Measurements from ENCODE around the gene TRERF1.

TRERF1 gene

DNA sequence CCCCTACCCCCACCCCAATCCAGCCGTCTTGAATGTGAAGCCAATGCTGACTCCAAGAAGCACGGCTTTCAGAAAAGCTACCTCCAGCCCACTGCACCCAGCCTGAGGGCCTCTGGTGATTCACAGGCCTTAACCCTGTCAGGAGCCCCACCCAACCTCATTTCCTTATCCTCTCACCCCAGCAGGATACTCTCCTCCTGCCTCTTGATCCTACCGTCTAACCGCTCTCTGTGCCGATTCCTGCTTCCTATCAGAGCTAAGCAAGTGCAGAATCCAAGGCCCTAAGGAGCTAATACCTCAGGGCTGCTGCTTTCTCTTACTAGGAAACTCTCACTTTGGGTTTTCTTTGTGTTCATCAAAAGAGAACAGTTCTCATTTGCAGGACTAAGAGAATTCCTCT lies 47.2 kb downstream of the TRERF1 start:
- no peaks in the 10 kb centered on the region for H3K9me3 ChIP-seq (ENCODE audit: insufficient read depth, low read length)
- no peaks in the 10 kb centered on the region for H3K79me2 ChIP-seq (ENCODE audit: insufficient read depth, low read length)

DNA sequence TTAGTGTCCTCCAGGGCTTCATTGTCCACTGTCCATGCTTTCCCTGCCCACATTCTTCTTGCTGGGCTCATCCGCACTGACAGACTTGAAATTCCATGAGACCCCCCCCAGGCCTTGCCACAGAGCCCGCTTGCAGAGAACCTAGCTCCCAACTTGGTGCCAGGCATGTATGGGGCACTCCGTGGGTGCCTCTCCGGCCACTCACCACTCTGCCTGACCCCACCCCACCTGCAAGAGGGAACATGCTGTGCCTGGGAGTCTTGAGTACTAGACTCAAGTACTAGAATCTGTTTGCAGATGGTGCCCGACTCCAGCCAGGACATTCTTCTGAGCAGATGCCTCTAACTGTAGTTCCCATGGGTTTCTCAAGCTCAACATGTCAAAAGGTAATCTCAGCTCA lies 47.9 kb downstream of the TRERF1 start:
- Histone ChIP-seq H2AFZ (ENCODE audit: low read depth, low read length, severe bottlenecking) (no peak overlapping the region), H3K4me3 (ENCODE audit: insufficient read depth, low read length, poor library complexity, severe bottlenecking) (no peak overlapping the region), H3K9ac (ENCODE audit: low read length) (no peak overlapping the region)

More for the DNA sequence above, 47.2 kb downstream of the TRERF1 start:
- Histone ChIP-seq H3K4me3 (ENCODE audit: insufficient read depth, low read length, poor library complexity, severe bottlenecking) (no peak overlapping the region), H3K4me2 (ENCODE audit: low read depth, low read length, poor library complexity, severe bottlenecking) (no peak overlapping the region), H2AFZ (ENCODE audit: low read depth, low read length, severe bottlenecking) (no peak overlapping the region), H3K27ac (ENCODE audit: low read depth, low read length) (no peak overlapping the region), H3K9me2 (replicated peaks; ENCODE audit: insufficient read depth, low read length) (no peaks in the 10 kb centered on the region), H3K27me3 (ENCODE audit: low read length) (no peaks in the 10 kb centered on the region), H4K20me1 (ENCODE audit: low read depth, low read length) (no peaks in the 10 kb centered on the region), H3K9ac (ENCODE audit: low read length) (no peak overlapping the region), H3K36me3 (ENCODE audit: low read length) (no peaks in the 10 kb centered on the region), H3F3A (ENCODE audit: insufficient read depth) (no peaks in the 10 kb centered on the region)
- TF ChIP-seq, protein P1, sequence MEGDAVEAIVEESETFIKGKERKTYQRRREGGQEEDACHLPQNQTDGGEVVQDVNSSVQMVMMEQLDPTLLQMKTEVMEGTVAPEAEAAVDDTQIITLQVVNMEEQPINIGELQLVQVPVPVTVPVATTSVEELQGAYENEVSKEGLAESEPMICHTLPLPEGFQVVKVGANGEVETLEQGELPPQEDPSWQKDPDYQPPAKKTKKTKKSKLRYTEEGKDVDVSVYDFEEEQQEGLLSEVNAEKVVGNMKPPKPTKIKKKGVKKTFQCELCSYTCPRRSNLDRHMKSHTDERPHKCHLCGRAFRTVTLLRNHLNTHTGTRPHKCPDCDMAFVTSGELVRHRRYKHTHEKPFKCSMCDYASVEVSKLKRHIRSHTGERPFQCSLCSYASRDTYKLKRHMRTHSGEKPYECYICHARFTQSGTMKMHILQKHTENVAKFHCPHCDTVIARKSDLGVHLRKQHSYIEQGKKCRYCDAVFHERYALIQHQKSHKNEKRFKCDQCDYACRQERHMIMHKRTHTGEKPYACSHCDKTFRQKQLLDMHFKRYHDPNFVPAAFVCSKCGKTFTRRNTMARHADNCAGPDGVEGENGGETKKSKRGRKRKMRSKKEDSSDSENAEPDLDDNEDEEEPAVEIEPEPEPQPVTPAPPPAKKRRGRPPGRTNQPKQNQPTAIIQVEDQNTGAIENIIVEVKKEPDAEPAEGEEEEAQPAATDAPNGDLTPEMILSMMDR (IDR thresholded peaks at IDR 0.05; ENCODE audit: insufficient read depth, low read length, poor library complexity, severe bottlenecking), result no peak
- TF ChIP-seq EZH2phosphoT487 (conservative IDR thresholded peaks at IDR 0.05; ENCODE audit: low read length), result no peak

DNA sequence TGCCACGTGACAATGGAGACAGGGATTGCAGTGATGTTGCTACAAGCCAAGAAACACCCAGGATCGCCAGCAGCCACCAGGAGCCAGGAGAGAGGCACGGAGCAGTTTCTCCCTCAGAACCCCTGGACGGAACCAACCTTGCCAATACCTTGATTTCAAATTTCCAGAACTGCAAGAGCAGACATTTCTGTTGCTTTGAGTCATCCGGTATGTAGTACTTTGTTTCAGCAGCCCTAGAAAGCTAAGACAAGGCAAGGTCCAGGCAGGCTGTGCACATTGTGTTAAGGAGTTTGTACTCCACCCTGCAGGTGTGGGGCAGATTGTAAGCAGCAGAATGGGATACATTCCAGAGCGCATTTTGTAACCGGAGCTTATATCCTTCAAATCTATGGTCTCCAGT lies 48.3 kb downstream of the TRERF1 start:
- TF ChIP-seq EZH2phosphoT487 (conservative IDR thresholded peaks at IDR 0.05; ENCODE audit: low read length), result no peak
- TF ChIP-seq, protein P1 (IDR thresholded peaks at IDR 0.05; ENCODE audit: insufficient read depth, low read length, poor library complexity, severe bottlenecking), result no peak
- H3K27ac ChIP-seq (ENCODE audit: low read depth, low read length), result no peak overlapping the region
- H3K9me2 ChIP-seq (replicated peaks; ENCODE audit: insufficient read depth, low read length), result no peaks in the 10 kb centered on the region
- H3K36me3 ChIP-seq (ENCODE audit: low read length), result no peaks in the 10 kb centered on the region
- H3K4me2 ChIP-seq (ENCODE audit: low read depth, low read length, poor library complexity, severe bottlenecking), result no peak overlapping the region
- no peaks in the 10 kb centered on the region for H3K79me2 ChIP-seq (ENCODE audit: insufficient read depth, low read length)
- H3F3A ChIP-seq (ENCODE audit: insufficient read depth), result no peaks in the 10 kb centered on the region
- H4K20me1 ChIP-seq (ENCODE audit: low read depth, low read length), result no peaks in the 10 kb centered on the region
- H3K4me3 ChIP-seq (ENCODE audit: insufficient read depth, low read length, poor library complexity, severe bottlenecking), result no peak overlapping the region
- no peaks in the 10 kb centered on the region for H3K27me3 ChIP-seq (ENCODE audit: low read length)
- H3K9ac ChIP-seq (ENCODE audit: low read length), result no peak overlapping the region
- H2AFZ ChIP-seq (ENCODE audit: low read depth, low read length, severe bottlenecking), result no peak overlapping the region
- no peaks in the 10 kb centered on the region for H3K9me3 ChIP-seq (ENCODE audit: insufficient read depth, low read length)

More for the DNA sequence above, 47.9 kb downstream of the TRERF1 start:
- Histone ChIP-seq H3K9me2 (replicated peaks; ENCODE audit: insufficient read depth, low read length) (no peaks in the 10 kb centered on the region), H3K36me3 (ENCODE audit: low read length) (no peaks in the 10 kb centered on the region), H3F3A (ENCODE audit: insufficient read depth) (no peaks in the 10 kb centered on the region), H3K79me2 (ENCODE audit: insufficient read depth, low read length) (no peaks in the 10 kb centered on the region), H3K27ac (ENCODE audit: low read depth, low read length) (no peak overlapping the region), H3K9me3 (ENCODE audit: insufficient read depth, low read length) (no peaks in the 10 kb centered on the region), H3K4me2 (ENCODE audit: low read depth, low read length, poor library complexity, severe bottlenecking) (no peak overlapping the region), H3K27me3 (ENCODE audit: low read length) (no peaks in the 10 kb centered on the region), H4K20me1 (ENCODE audit: low read depth, low read length) (no peaks in the 10 kb centered on the region)
- TF ChIP-seq, protein P1 (IDR thresholded peaks at IDR 0.05; ENCODE audit: insufficient read depth, low read length, poor library complexity, severe bottlenecking), result no peak
- no peak for TF ChIP-seq EZH2phosphoT487 (conservative IDR thresholded peaks at IDR 0.05; ENCODE audit: low read length)
